Adrenal gland (tissue), 5 donors: ENCODE results near the gene RALGPS1.

Experiments
- POLR2A ChIP-seq, 2 donors: fragments of 450-650 bp; IDR thresholded peaks; one replicate each; pipeline ENCODE4 v1.6.1; 2017; ENCODE audit warnings: antibody characterized with exemption in 2 of 2, mild to moderate bottlenecking in 2 of 2, moderate library complexity in 1 of 2
- TF ChIP-seq, protein P1 (sequence below), 6 experiments: fragments of 450-650 bp in 4 of 6; fragments of 200-600 bp in 2 of 6; sonication (generic) in 1 of 6; IDR thresholded peaks; 1 replicate in 5 of 6; 2 replicates in 1 of 6; pipeline versions ENCODE4 v1.5.1 to v1.8.0; 2016 to 2021; ENCODE audit warnings: antibody characterized with exemption in 6 of 6, mild to moderate bottlenecking in 2 of 6, moderate library complexity in 1 of 6
- donor health status: DM: no; HTN: no; CAD: no.

DNA sequence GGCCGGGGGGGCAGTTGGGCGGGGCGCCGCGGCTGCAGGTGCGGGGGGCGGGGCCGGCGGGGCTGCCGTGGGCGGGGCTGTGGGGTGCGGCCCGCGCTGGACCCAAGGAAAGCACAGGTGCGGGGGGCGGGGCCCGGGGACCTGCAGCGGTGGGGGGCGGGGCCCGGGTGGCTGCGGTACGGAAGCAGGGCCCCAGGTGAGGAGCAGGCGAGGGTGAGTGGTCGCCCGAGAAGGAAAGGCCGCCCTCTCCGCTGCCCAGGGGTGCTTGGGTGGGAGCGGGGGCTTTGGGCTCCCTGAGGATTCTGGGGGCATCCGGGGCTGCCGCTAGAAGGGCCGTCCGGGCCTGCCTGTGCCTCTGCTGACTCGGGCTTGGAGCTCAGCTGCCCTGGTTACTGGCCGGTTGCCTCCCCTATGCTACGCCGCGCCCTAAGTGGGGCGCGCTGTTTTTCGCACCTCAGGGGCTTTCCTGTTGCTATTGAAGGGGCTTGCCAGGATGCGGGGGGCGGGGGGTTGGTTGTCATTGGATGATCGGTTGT, 767 bp downstream of the RALGPS1 start:
- TF ChIP-seq, protein P1, sequence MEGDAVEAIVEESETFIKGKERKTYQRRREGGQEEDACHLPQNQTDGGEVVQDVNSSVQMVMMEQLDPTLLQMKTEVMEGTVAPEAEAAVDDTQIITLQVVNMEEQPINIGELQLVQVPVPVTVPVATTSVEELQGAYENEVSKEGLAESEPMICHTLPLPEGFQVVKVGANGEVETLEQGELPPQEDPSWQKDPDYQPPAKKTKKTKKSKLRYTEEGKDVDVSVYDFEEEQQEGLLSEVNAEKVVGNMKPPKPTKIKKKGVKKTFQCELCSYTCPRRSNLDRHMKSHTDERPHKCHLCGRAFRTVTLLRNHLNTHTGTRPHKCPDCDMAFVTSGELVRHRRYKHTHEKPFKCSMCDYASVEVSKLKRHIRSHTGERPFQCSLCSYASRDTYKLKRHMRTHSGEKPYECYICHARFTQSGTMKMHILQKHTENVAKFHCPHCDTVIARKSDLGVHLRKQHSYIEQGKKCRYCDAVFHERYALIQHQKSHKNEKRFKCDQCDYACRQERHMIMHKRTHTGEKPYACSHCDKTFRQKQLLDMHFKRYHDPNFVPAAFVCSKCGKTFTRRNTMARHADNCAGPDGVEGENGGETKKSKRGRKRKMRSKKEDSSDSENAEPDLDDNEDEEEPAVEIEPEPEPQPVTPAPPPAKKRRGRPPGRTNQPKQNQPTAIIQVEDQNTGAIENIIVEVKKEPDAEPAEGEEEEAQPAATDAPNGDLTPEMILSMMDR (IDR thresholded peaks at IDR 0.05) = no peak
- TF ChIP-seq POLR2A (IDR thresholded peaks at IDR 0.05) = no peak
